Spleen (tissue), 11 donors: Measurements from ENCODE around the gene TCF3. TPM values are rescaled to one million over a fixed set of nuclear protein-coding genes. Genes with fewer than 3 reads are reported as not detected.

ENCODE experiments used
- DNase-seq: peaks from one replicate; pipeline ENCODE4 v3.0.0-alpha.2; 2020
- H3K27ac ChIP-seq, 8 donors: fragments of 200-600 bp; sonication (generic) in 7 of 8; 1 replicate in 4 of 8; 2 replicates in 4 of 8; pipeline versions ENCODE4 v1.5.0 to v1.8.0; 2016 to 2021; ENCODE audit warnings: inconsistent platforms in 4 of 8, mild to moderate bottlenecking in 4 of 8, moderate library complexity in 1 of 8
- H3K27me3 ChIP-seq, 7 donors: fragments of 200-600 bp; sonication (generic) in 6 of 7; replicated peaks in 1 of 7; 1 replicate in 4 of 7; 2 replicates in 3 of 7; pipeline versions ENCODE4 v1.5.0 to v1.8.0; 2016 to 2021; ENCODE audit warnings: inconsistent platforms in 3 of 7, mild to moderate bottlenecking in 1 of 7
- H3K36me3 ChIP-seq, 6 donors: fragments of 200-600 bp; sonication (generic) in 5 of 6; 1 replicate in 4 of 6; 2 replicates in 2 of 6; pipeline versions ENCODE4 v1.5.0 to v1.8.0; 2016 to 2021; ENCODE audit warnings: inconsistent platforms in 2 of 6
- H3K4me1 ChIP-seq, 6 donors: fragments of 200-600 bp; sonication (generic) in 5 of 6; 1 replicate in 3 of 6; 2 replicates in 3 of 6; pipeline versions ENCODE4 v1.5.0 to v1.8.0; 2016 to 2021; ENCODE audit warnings: inconsistent platforms in 3 of 6
- H3K4me3 ChIP-seq, 8 donors: fragments of 200-600 bp; sonication (generic) in 7 of 8; 1 replicate in 4 of 8; 2 replicates in 4 of 8; pipeline versions ENCODE4 v1.5.0 to v1.8.0; 2016 to 2021; ENCODE audit warnings: inconsistent platforms in 4 of 8, mild to moderate bottlenecking in 4 of 8, moderate library complexity in 2 of 8
- H3K9me3 ChIP-seq, 8 donors: fragments of 200-600 bp; sonication (generic) in 7 of 8; 1 replicate in 4 of 8; 2 replicates in 4 of 8; pipeline versions ENCODE4 v1.5.0 to v1.8.0; 2016 to 2021; ENCODE audit warnings: inconsistent platforms in 4 of 8
- POLR2A ChIP-seq, 3 donors: fragments of 450-650 bp; IDR thresholded peaks; one replicate each; pipeline ENCODE4 v1.5.1; 2017; ENCODE audit warnings: antibody characterized with exemption in 3 of 3, mild to moderate bottlenecking in 1 of 3
- POLR2AphosphoS5 ChIP-seq, 3 donors: sonication (generic); formaldehyde crosslinking; IDR thresholded peaks; one replicate each; pipeline ENCODE4 v1.5.1; 2017; ENCODE audit warnings: antibody characterized with exemption in 3 of 3
- WGBS, 5 donors: extraction: QIAGEN DNeasy Blood & Tissue Kit in 3 of 5; methylation state at CpG; one replicate each; pipeline versions ENCODE4 v1.1.5 to v1.1.7; 2013 to 2018; 5-methylcytosine and 5-hydroxymethylcytosine counted together
- intact Hi-C: fragments of 100-400 bp; cut with DNase I; formaldehyde crosslinking; loops from one replicate; pipeline ENCODE4 v1.15.0; 2023; ENCODE audit warnings: low total_unique reads
- polyA plus RNA-seq, 3 donors: library from polyadenylated mRNA; stranded (reverse); fragments of 200-250 nt; gene quantifications; one replicate each; pipeline ENCODE4 v1.2.1, GENCODE V29; 2013
- total RNA-seq, 7 donors: library from RNA; depleted of rRNA in 3 of 7; stranded (reverse); fragments of >200 nt in 3 of 7; fragmentation: NEBNext Ultra II Directional in 4 of 7; extraction: Animal tissue kit (Norgen Biotek cat#: 25700) in 4 of 7; gene quantifications; one replicate each; pipeline versions ENCODE4 v1.1.0 to v1.2.1, GENCODE V29; 2016 to 2021
- TF ChIP-seq, protein P1 (sequence below), 11 experiments: fragments of 200-600 bp in 7 of 11; fragments of 450-650 bp in 4 of 11; sonication (generic) in 4 of 11; IDR thresholded peaks in 8 of 11; conservative IDR thresholded peaks in 3 of 11; 1 replicate in 7 of 11; 2 replicates in 4 of 11; pipeline versions ENCODE4 v1.4.0 to v1.8.0; 2016 to 2021; ENCODE audit warnings: antibody characterized with exemption in 11 of 11, inconsistent platforms in 4 of 11, mild to moderate bottlenecking in 1 of 11
- donor health status: healthy with polysubstance abuse.
- donor health status: DM: no; HTN: no; CAD: no; lungs with moderate emphysema.
- donor health status: DM: no; HTN: no; CAD: no.
- donor health status: Bipolar disorder and iron deficiency.
- donor health status: healthy.
- donor health status: DM: no; HTN: no; CAD: no.
- donor health status: DM: yes; HTN: yes; CAD: no.

The TCF3 gene
- total and polyA plus RNA-seq, 10 donors = 79.2 to 135 (median 100) TPM

DNA sequence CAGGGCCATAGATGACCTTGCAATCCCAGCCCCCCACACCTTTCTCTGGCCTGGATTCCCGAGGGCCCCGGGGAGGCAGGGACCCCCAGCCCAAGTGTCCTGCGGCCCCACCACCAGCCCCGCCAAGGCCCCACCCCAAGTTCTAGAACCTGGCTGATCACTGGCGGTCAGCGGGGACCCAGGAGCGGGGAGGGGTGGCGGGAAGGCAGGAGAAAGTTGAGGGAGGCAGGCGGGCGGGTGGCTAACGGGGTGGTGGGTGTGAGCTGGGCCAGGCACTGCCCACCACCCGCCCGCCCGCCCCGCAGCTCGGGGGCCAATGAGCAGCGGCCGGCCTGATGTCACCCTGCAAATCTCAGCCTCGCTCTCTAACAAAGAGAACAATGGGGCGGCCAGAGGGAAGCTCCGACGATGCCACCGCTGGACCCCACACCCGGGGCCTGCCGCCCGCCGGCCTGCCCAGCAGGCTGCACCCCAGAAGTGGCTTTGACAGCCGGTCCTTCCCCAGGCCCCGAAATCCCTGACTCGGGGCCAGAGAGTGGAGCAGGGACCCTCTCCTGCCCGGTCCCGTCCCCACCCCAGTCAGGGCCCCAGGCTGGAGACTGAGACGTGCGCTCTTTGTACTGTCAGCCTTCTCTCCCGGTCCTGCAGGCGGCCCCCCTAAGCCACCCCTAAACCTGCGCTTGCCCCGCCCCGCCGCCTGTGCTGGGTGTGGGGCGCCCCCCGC is 85.9 kb downstream of the TCF3 start:
- intact Hi-C loops = no loop called here
- WGBS, 5 donors = 24 to 51% (median 38%) methylated on average over 22 to 42 of the region's 42 CpGs
- H3K36me3 ChIP-seq = no peaks in the 10 kb centered on the region
- H3K27me3 ChIP-seq = peaks cover 0 to 34% (median 10%) of the 10 kb centered on the region in 7 donors
- H3K4me1 ChIP-seq = peaks cover 0 to 28% (median 19%) of the 10 kb centered on the region in 6 donors
- no peaks in the 10 kb centered on the region for H3K9me3 ChIP-seq
- H3K27ac ChIP-seq = peak overlapping the region in 6 of 8 donors; percentile 38 to 75 (median 62)
- TF ChIP-seq, protein P1, sequence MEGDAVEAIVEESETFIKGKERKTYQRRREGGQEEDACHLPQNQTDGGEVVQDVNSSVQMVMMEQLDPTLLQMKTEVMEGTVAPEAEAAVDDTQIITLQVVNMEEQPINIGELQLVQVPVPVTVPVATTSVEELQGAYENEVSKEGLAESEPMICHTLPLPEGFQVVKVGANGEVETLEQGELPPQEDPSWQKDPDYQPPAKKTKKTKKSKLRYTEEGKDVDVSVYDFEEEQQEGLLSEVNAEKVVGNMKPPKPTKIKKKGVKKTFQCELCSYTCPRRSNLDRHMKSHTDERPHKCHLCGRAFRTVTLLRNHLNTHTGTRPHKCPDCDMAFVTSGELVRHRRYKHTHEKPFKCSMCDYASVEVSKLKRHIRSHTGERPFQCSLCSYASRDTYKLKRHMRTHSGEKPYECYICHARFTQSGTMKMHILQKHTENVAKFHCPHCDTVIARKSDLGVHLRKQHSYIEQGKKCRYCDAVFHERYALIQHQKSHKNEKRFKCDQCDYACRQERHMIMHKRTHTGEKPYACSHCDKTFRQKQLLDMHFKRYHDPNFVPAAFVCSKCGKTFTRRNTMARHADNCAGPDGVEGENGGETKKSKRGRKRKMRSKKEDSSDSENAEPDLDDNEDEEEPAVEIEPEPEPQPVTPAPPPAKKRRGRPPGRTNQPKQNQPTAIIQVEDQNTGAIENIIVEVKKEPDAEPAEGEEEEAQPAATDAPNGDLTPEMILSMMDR (IDR thresholded peaks at IDR 0.05 in 8 of 11, conservative IDR thresholded peaks at IDR 0.05 in 3 of 11) = no peak
- TF ChIP-seq POLR2AphosphoS5 (IDR thresholded peaks at IDR 0.05) (peak in 2 of 3 donors; percentile 77 to 78), POLR2A (IDR thresholded peaks at IDR 0.05) (peak in 1 of 3 donors; percentile 23)
- H3K4me3 ChIP-seq = peak overlapping the region; percentile 3 to 75 (median 44)
- no peak for DNase-seq

DNA sequence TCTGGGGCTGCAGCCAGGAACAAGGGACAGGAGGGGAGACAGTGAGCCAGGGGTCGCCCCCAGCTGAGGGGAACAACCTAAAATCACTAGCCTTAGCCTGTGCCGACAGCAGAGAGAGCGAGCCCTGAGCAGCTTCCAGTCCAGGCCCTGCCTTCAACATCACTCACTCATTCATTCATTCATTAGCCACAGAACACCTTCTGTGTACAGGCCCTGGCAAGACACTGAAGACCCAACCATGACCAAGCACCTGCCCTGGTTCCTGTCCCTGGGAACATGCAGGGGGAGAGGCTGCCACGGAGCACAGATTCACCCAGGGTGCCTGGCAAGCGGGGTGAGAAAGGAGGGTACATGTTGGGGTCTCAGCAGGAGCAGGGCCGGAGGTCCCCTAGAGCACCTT is 89.2 kb downstream of the TCF3 start:
- peaks cover 0 to 20% (median 10%) of the 10 kb centered on the region in 7 donors for H3K27me3 ChIP-seq
- H3K36me3 ChIP-seq = no peaks in the 10 kb centered on the region
- H3K9me3 ChIP-seq = no peaks in the 10 kb centered on the region
- TF ChIP-seq POLR2AphosphoS5 (IDR thresholded peaks at IDR 0.05) = no peak
- TF ChIP-seq POLR2A (IDR thresholded peaks at IDR 0.05) = no peak
- TF ChIP-seq, protein P1 (IDR thresholded peaks at IDR 0.05 in 8 of 11, conservative IDR thresholded peaks at IDR 0.05 in 3 of 11) = no peak
- intact Hi-C loops = no loop called here
- WGBS, 5 donors = 83 to 98% (median 93%) methylated on average over 6 of the region's 6 CpGs
- no peak overlapping the region for H3K4me3 ChIP-seq
- peaks cover 0 to 31% (median 17%) of the 10 kb centered on the region in 6 donors for H3K4me1 ChIP-seq
- no peak overlapping the region for H3K27ac ChIP-seq
- no peak for DNase-seq

DNA sequence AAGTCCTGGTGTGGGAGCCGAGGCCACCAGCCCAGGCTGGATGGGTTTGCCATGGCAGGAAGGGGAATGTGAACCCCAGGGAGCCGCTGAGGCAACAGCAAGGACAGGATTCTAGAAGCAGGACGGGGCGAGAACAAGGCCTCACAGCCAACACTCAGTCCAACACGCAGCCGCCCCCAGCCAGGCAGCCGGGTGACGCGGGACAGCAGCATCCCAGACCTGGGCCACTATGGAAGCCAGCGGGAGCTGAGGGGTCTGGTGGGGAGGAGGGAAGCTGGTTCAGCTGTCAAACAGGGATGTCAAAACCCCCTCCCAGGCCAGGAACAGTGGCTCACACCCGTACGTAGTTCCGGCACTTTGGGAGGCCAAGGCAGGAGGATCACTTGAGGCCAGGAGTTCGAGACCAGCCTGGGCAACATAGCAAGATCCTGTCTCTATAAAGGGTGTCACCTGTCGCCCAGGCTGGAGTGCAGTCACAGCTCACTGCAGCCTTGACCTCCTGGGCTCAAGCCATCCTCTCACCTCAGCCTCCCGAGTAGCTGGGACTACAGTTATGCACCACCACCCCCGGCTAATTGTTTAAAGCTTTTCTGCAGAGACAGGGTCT is 91.1 kb downstream of the TCF3 start:
- Histone ChIP-seq H3K4me3 (no peak overlapping the region), H3K27ac (no peak overlapping the region), H3K9me3 (no peaks in the 10 kb centered on the region), H3K27me3 (peaks cover 0 to 8% (median 0%) of the 10 kb centered on the region in 7 donors), H3K4me1 (peaks cover 0 to 20% (median 7%) of the 10 kb centered on the region in 6 donors), H3K36me3 (peaks cover 0 to 5% (median 0%) of the 10 kb centered on the region in 6 donors)
- intact Hi-C loops = no loop called here
- TF ChIP-seq, protein P1 (IDR thresholded peaks at IDR 0.05 in 8 of 11, conservative IDR thresholded peaks at IDR 0.05 in 3 of 11) = no peak
- TF ChIP-seq POLR2AphosphoS5 (IDR thresholded peaks at IDR 0.05) (no peak), POLR2A (IDR thresholded peaks at IDR 0.05) (no peak)
- 81 to 90% (median 90%) methylated on average over 12 to 17 of the region's 17 CpGs for WGBS, 5 donors
- no peak for DNase-seq

DNA sequence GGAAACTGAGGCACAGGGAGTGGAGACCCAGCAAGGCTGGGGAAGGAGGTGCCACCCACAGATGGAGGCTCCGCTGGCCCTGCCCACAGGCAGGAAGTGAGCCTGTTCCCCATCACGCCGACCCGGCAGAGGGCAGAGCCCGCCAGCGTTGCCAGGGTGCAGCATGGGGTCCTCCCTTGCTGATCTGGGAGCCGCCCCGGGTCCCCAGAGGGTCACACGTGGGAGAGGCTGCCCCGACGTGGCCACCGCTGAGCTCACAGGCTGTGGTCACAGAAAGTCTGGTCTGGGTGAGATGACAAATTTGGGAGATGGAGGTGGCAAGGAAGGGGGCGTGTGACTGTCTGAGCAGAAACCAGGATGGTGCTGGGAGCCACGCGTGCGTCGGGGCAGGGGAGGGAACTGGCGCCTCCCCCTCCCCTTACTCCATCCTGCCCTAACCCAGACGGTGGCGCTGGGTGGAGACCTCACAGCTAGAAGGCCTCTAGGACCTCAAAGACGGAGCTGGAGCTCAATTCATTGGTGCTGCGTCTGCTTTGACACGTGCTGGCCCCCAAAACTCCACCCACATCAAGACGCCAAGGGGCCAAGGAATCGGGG is 92.0 kb downstream of the TCF3 start:
- no peaks in the 10 kb centered on the region for H3K9me3 ChIP-seq
- intact Hi-C loops = no loop called here
- peaks cover 0 to 11% (median 4%) of the 10 kb centered on the region in 6 donors for H3K4me1 ChIP-seq
- TF ChIP-seq POLR2A (IDR thresholded peaks at IDR 0.05) (no peak), POLR2AphosphoS5 (IDR thresholded peaks at IDR 0.05) (no peak)
- TF ChIP-seq, protein P1 (IDR thresholded peaks at IDR 0.05 in 8 of 11, conservative IDR thresholded peaks at IDR 0.05 in 3 of 11) = no peak
- no peak overlapping the region for H3K4me3 ChIP-seq
- no peak overlapping the region for H3K27ac ChIP-seq
- H3K36me3 ChIP-seq = peaks cover 0 to 15% (median 0%) of the 10 kb centered on the region in 6 donors
- no peak for DNase-seq
- H3K27me3 ChIP-seq = no peaks in the 10 kb centered on the region
- WGBS, 5 donors = 33 to 60% (median 44%) methylated on average over 13 to 25 of the region's 25 CpGs
